ENCODE data around the gene U2AF2.

U2AF2 gene

GRCh38 chr19:55670280-55671053, 15.6 kb downstream of the U2AF2 start:
- no peak overlapping the region for H3K4me3 ChIP-seq (ENCODE audit: low read length)
- H3K36me3 ChIP-seq (ENCODE audit: control insufficient read depth, insufficient read depth, low read length) = peaks cover 37% of the 10 kb centered on the region
- H3K27me3 ChIP-seq (ENCODE audit: control insufficient read depth, insufficient read depth, low read length) = no peaks in the 10 kb centered on the region
- no peak overlapping the region for H3K9ac ChIP-seq (ENCODE audit: low read length)
- H3K4me1 ChIP-seq (ENCODE audit: control insufficient read depth, insufficient read depth, low read length) = no peaks in the 10 kb centered on the region
- no peak overlapping the region for H3K27ac ChIP-seq (ENCODE audit: low read depth, low read length)

- Histone ChIP-seq H3K9ac (ENCODE audit: low read length) (no peak overlapping the region), H3K4me1 (ENCODE audit: control insufficient read depth, insufficient read depth, low read length) (peaks cover 4% of the 10 kb centered on the region), H3K27me3 (ENCODE audit: control insufficient read depth, insufficient read depth, low read length) (no peaks in the 10 kb centered on the region), H3K4me3 (ENCODE audit: low read length) (no peak overlapping the region), H3K27ac (ENCODE audit: low read depth, low read length) (no peak overlapping the region), H3K36me3 (ENCODE audit: control insufficient read depth, insufficient read depth, low read length) (peaks cover 35% of the 10 kb centered on the region)
Observed at GRCh38 chr19:55671054-55671378, 16.2 kb downstream of the U2AF2 start.

GRCh38 chr19:55672418-55672817, 17.6 kb downstream of the U2AF2 start:
- no peak overlapping the region for H3K27ac ChIP-seq (ENCODE audit: low read depth, low read length)
- peaks cover 13% of the 10 kb centered on the region for H3K4me1 ChIP-seq (ENCODE audit: control insufficient read depth, insufficient read depth, low read length)
- no peaks in the 10 kb centered on the region for H3K27me3 ChIP-seq (ENCODE audit: control insufficient read depth, insufficient read depth, low read length)
- H3K36me3 ChIP-seq (ENCODE audit: control insufficient read depth, insufficient read depth, low read length) = peaks cover 29% of the 10 kb centered on the region
- no peak overlapping the region for H3K4me3 ChIP-seq (ENCODE audit: low read length)
- H3K9ac ChIP-seq (ENCODE audit: low read length) = no peak overlapping the region

- no peak overlapping the region for H3K9ac ChIP-seq (ENCODE audit: low read length)
Observed at GRCh38 chr19:55673465-55673864, 18.6 kb downstream of the U2AF2 start.

GRCh38 chr19:55673889-55674288, 19.1 kb downstream of the U2AF2 start:
- Histone ChIP-seq H3K36me3 (ENCODE audit: control insufficient read depth, insufficient read depth, low read length) (peaks cover 30% of the 10 kb centered on the region), H3K4me1 (ENCODE audit: control insufficient read depth, insufficient read depth, low read length) (peaks cover 13% of the 10 kb centered on the region), H3K27me3 (ENCODE audit: control insufficient read depth, insufficient read depth, low read length) (no peaks in the 10 kb centered on the region), H3K9ac (ENCODE audit: low read length) (no peak overlapping the region), H3K4me3 (ENCODE audit: low read length) (no peak overlapping the region), H3K27ac (ENCODE audit: low read depth, low read length) (no peak overlapping the region)

More at GRCh38 chr19:55673465-55673864, 18.6 kb downstream of the U2AF2 start:
- H3K36me3 ChIP-seq (ENCODE audit: control insufficient read depth, insufficient read depth, low read length) = peaks cover 30% of the 10 kb centered on the region
- H3K27ac ChIP-seq (ENCODE audit: low read depth, low read length) = no peak overlapping the region
- H3K27me3 ChIP-seq (ENCODE audit: control insufficient read depth, insufficient read depth, low read length) = no peaks in the 10 kb centered on the region
- H3K4me3 ChIP-seq (ENCODE audit: low read length) = no peak overlapping the region
- peaks cover 13% of the 10 kb centered on the region for H3K4me1 ChIP-seq (ENCODE audit: control insufficient read depth, insufficient read depth, low read length)

- Histone ChIP-seq H3K36me3 (ENCODE audit: control insufficient read depth, insufficient read depth, low read length) (peaks cover 30% of the 10 kb centered on the region), H3K4me1 (ENCODE audit: control insufficient read depth, insufficient read depth, low read length) (peaks cover 13% of the 10 kb centered on the region), H3K27me3 (ENCODE audit: control insufficient read depth, insufficient read depth, low read length) (no peaks in the 10 kb centered on the region), H3K4me3 (ENCODE audit: low read length) (peak overlapping the region; percentile 83), H3K9ac (ENCODE audit: low read length) (no peak overlapping the region), H3K27ac (ENCODE audit: low read depth, low read length) (peak overlapping the region; percentile 48)
Observed at GRCh38 chr19:55674459-55674840, 19.6 kb downstream of the U2AF2 start.

GRCh38 chr19:55674841-55675660, 20.2 kb downstream of the U2AF2 start, which contains the start of gene EPN1:
TSS of gene EPN1 (plus strand) at chr19:55675226. CDS start at chr19:55678628, 3,402 bp downstream.
- peaks cover 27% of the 10 kb centered on the region for H3K36me3 ChIP-seq (ENCODE audit: control insufficient read depth, insufficient read depth, low read length)
- H3K9ac ChIP-seq (ENCODE audit: low read length) = peak within 1 kb of the TSS; percentile 88
- peak within 1 kb of the TSS; percentile 73 for H3K27ac ChIP-seq (ENCODE audit: low read depth, low read length)
- H3K27me3 ChIP-seq (ENCODE audit: control insufficient read depth, insufficient read depth, low read length) = no peaks in the 10 kb centered on the region
- H3K4me3 ChIP-seq (ENCODE audit: low read length) = peak within 1 kb of the TSS; percentile 83
- peaks cover 13% of the 10 kb centered on the region for H3K4me1 ChIP-seq (ENCODE audit: control insufficient read depth, insufficient read depth, low read length)

GRCh38 chr19:55675661-55676354, 21.0 kb downstream of the U2AF2 start:
- Histone ChIP-seq H3K9ac (ENCODE audit: low read length) (peak overlapping the region; percentile 88), H3K27ac (ENCODE audit: low read depth, low read length) (peak overlapping the region; percentile 73), H3K4me3 (ENCODE audit: low read length) (peak overlapping the region; percentile 83), H3K27me3 (ENCODE audit: control insufficient read depth, insufficient read depth, low read length) (no peaks in the 10 kb centered on the region), H3K4me1 (ENCODE audit: control insufficient read depth, insufficient read depth, low read length) (peaks cover 13% of the 10 kb centered on the region), H3K36me3 (ENCODE audit: control insufficient read depth, insufficient read depth, low read length) (peaks cover 19% of the 10 kb centered on the region)

- H3K4me1 ChIP-seq (ENCODE audit: control insufficient read depth, insufficient read depth, low read length) = peaks cover 13% of the 10 kb centered on the region
Observed at GRCh38 chr19:55676383-55676782, 21.5 kb downstream of the U2AF2 start.

GRCh38 chr19:55676889-55677505, 22.2 kb downstream of the U2AF2 start:
- no peak overlapping the region for H3K27ac ChIP-seq (ENCODE audit: low read depth, low read length)
- H3K4me3 ChIP-seq (ENCODE audit: low read length) = peak overlapping the region; percentile 83

More at GRCh38 chr19:55676383-55676782, 21.5 kb downstream of the U2AF2 start:
- peak overlapping the region; percentile 83 for H3K4me3 ChIP-seq (ENCODE audit: low read length)
- H3K9ac ChIP-seq (ENCODE audit: low read length) = no peak overlapping the region
- H3K27ac ChIP-seq (ENCODE audit: low read depth, low read length) = no peak overlapping the region
- peaks cover 19% of the 10 kb centered on the region for H3K36me3 ChIP-seq (ENCODE audit: control insufficient read depth, insufficient read depth, low read length)
- no peaks in the 10 kb centered on the region for H3K27me3 ChIP-seq (ENCODE audit: control insufficient read depth, insufficient read depth, low read length)

GRCh38 chr19:55677572-55678028, 22.8 kb downstream of the U2AF2 start:
- Histone ChIP-seq H3K27ac (ENCODE audit: low read depth, low read length) (no peak overlapping the region), H3K4me3 (ENCODE audit: low read length) (no peak overlapping the region), H3K9ac (ENCODE audit: low read length) (no peak overlapping the region), H3K27me3 (ENCODE audit: control insufficient read depth, insufficient read depth, low read length) (no peaks in the 10 kb centered on the region), H3K36me3 (ENCODE audit: control insufficient read depth, insufficient read depth, low read length) (peaks cover 16% of the 10 kb centered on the region), H3K4me1 (ENCODE audit: control insufficient read depth, insufficient read depth, low read length) (peaks cover 13% of the 10 kb centered on the region)

More at GRCh38 chr19:55676889-55677505, 22.2 kb downstream of the U2AF2 start:
- H3K27me3 ChIP-seq (ENCODE audit: control insufficient read depth, insufficient read depth, low read length) = no peaks in the 10 kb centered on the region
- H3K4me1 ChIP-seq (ENCODE audit: control insufficient read depth, insufficient read depth, low read length) = peaks cover 13% of the 10 kb centered on the region
- H3K36me3 ChIP-seq (ENCODE audit: control insufficient read depth, insufficient read depth, low read length) = peaks cover 19% of the 10 kb centered on the region
- no peak overlapping the region for H3K9ac ChIP-seq (ENCODE audit: low read length)

Measured in rectal smooth muscle tissue (tissue), 1 donor.